GM21619 (cell line): Measurements from ENCODE around the gene GRAMD1B.

ENCODE experiments used
- ATAC-seq: cut with Tn5 transposase; IDR thresholded peaks from one replicate; pipeline ENCODE4 v1.9.1; 2021; ENCODE audit not compliant: unreplicated experiment

Gene GRAMD1B

GRCh38 chr11:123584737-123585136 is 154.7 kb downstream of the GRAMD1B start:
- ATAC-seq, result no peak

- no peak for ATAC-seq
Observed at GRCh38 chr11:123585206-123585605, 155.1 kb downstream of the GRAMD1B start.

- ATAC-seq, result no peak
Observed at GRCh38 chr11:123585706-123586105, 155.6 kb downstream of the GRAMD1B start.

GRCh38 chr11:123586568-123586967 is 156.5 kb downstream of the GRAMD1B start:
- no peak for ATAC-seq

GRCh38 chr11:123587044-123587443 is 157.0 kb downstream of the GRAMD1B start:
- no peak for ATAC-seq

GRCh38 chr11:123587559-123587958 is 157.5 kb downstream of the GRAMD1B start:
- ATAC-seq, result no peak

- no peak for ATAC-seq
Observed at GRCh38 chr11:123588117-123588863, 158.2 kb downstream of the GRAMD1B start.

- no peak for ATAC-seq
Observed at GRCh38 chr11:123588864-123589262, 158.8 kb downstream of the GRAMD1B start.

GRCh38 chr11:123590296-123590912 is 160.3 kb downstream of the GRAMD1B start:
- no peak for ATAC-seq

GRCh38 chr11:123593570-123593969 is 163.5 kb downstream of the GRAMD1B start:
- ATAC-seq, result no peak

GRCh38 chr11:123594188-123594901 is 164.3 kb downstream of the GRAMD1B start:
- no peak for ATAC-seq

GRCh38 chr11:123594921-123595320 is 164.9 kb downstream of the GRAMD1B start:
- no peak for ATAC-seq

GRCh38 chr11:123597859-123598258 is 167.8 kb downstream of the GRAMD1B start:
- ATAC-seq, result no peak

GRCh38 chr11:123601136-123601535 is 171.1 kb downstream of the GRAMD1B start:
- no peak for ATAC-seq

- no peak for ATAC-seq
Observed at GRCh38 chr11:123601743-123602142, 171.7 kb downstream of the GRAMD1B start.

- no peak for ATAC-seq
Observed at GRCh38 chr11:123603666-123604065, 173.6 kb downstream of the GRAMD1B start.

GRCh38 chr11:123607781-123608180 is 177.7 kb downstream of the GRAMD1B start:
- no peak for ATAC-seq

GRCh38 chr11:123608371-123608770 is 178.3 kb downstream of the GRAMD1B start:
- no peak for ATAC-seq

- ATAC-seq, result no peak
Observed at GRCh38 chr11:123608945-123609344, 178.9 kb downstream of the GRAMD1B start.

- no peak for ATAC-seq
Observed at GRCh38 chr11:123611698-123612097, 181.6 kb downstream of the GRAMD1B start.

GRCh38 chr11:123616505-123617198 is 186.6 kb downstream of the GRAMD1B start:
- no peak for ATAC-seq
